NCI-H345 (cell line): ENCODE data around the gene LRRC58.

Source experiments
- DNase-seq: peaks from one replicate; lab custom pipeline; 2025; lab: John Stamatoyannopoulos, UW

Gene LRRC58

DNA sequence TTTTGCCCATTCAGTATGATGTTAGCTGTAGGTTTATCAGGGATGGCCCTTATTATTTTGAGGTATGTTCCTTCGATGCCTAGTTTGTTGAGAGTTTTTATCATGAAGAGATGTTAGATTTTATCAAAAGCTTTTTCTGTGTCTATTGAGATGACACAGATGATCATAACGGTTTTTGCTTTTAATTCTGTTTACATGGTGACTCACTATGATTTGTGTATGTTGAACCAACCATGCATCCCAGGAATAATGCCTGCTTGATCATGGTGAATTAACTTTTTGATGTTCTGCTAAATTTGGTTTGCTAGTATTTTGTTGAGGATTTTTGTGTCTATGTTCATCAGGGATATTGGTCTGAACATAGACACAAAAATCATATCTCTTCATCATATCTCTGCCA, 72.4 kb downstream of the LRRC58 start:
- no peak for DNase-seq

DNA sequence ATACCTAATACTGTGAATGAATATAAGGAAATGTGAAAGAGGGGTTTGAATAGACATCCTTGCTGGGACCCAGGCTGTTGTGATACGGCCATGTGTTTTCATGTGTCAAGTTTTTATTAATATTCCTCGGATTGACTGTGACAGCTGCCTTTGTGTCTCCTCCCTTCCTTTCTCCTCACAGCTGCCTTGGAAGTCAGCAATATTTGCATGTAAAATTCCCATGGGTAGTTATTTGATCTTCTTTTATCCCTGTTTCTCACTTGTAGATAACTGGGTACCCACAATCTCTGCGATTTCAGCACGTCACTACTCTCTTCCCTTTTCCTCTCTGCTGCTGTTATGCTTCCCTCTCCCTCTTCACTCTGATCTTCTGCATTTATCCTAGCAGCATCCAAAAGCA, 73.5 kb downstream of the LRRC58 start:
- no peak for DNase-seq

DNA sequence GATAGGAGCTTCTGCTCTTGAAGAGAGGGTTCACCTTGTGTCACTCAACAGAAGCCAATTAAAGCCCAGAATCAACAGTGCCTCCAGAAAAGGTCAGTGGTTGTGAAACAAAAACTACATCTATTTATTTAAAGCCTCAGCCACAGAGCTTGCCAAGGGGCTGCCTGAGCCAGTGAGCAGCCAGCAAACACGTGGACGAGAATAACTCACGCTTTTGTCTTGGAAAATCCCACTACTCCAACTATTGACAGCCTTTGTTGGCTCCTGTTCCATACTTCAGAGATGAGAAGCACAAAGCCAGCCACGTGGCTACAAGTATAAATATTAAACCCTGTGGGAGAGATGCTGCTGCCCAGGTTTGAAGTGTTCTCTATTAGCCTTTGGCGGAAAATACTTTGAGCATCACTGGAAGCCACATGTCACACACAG, 74.4 kb downstream of the LRRC58 start:
- DNase-seq: peak; percentile 88
